Tongue (tissue), 1 donor: ENCODE data around the gene ZC3H10. TPM values are rescaled to one million over a fixed set of nuclear protein-coding genes. Genes with fewer than 3 reads are reported as not detected.

Experiments used
- total RNA-seq: library from RNA; depleted of rRNA; stranded (reverse); fragments of >200 nt; gene quantifications from one replicate; pipeline ENCODE4 v1.2.3, GENCODE V29; 2014

Gene ZC3H10
- total RNA-seq, 1 donor from 2014 or later = 5.6 TPM

Other genes with a start within 250 kb of the ZC3H10 start
- 15.5 TPM for gene PYM1, start 190.4 kb upstream of the ZC3H10 start, total RNA-seq
- 50.5 TPM for gene DGKA, start 187.1 kb upstream of the ZC3H10 start, total RNA-seq
- gene PMEL, start 152.2 kb upstream of the ZC3H10 start, total RNA-seq = 2.1 TPM
- gene CDK2, start 151.4 kb upstream of the ZC3H10 start, total RNA-seq = 14.0 TPM
- 77.1 TPM for gene RAB5B, start 144.2 kb upstream of the ZC3H10 start, total RNA-seq
- 11.1 TPM for gene SUOX, start 121.0 kb upstream of the ZC3H10 start, total RNA-seq
- gene IKZF4, start 97.2 kb upstream of the ZC3H10 start, total RNA-seq = 7.3 TPM
- 541 TPM for gene RPS26, start 76.3 kb upstream of the ZC3H10 start, total RNA-seq
- gene ERBB3, start 38.1 kb upstream of the ZC3H10 start, total RNA-seq = 147 TPM
- gene PA2G4, start 13.7 kb upstream of the ZC3H10 start, total RNA-seq = 98.1 TPM
- gene RPL41, start 1.6 kb upstream of the ZC3H10 start, total RNA-seq = 1,420 TPM
- gene ESYT1, start 10.0 kb downstream of the ZC3H10 start, total RNA-seq = 152 TPM
- gene MYL6B, start 34.3 kb downstream of the ZC3H10 start, total RNA-seq = 136 TPM
- gene MYL6, start 40.1 kb downstream of the ZC3H10 start, total RNA-seq = 707 TPM
- 49.0 TPM for gene SMARCC2, start 71.2 kb downstream of the ZC3H10 start, total RNA-seq
- 70.3 TPM for gene RNF41, start 103.7 kb downstream of the ZC3H10 start, total RNA-seq
- 18.2 TPM for gene NABP2, start 106.1 kb downstream of the ZC3H10 start, total RNA-seq
- gene SLC39A5, start 111.8 kb downstream of the ZC3H10 start, total RNA-seq = 0.31 TPM
- gene ANKRD52, start 140.1 kb downstream of the ZC3H10 start, total RNA-seq = 19.3 TPM
- 49.6 TPM for gene COQ10A, start 148.7 kb downstream of the ZC3H10 start, total RNA-seq
- 235 TPM for gene CS, start 182.1 kb downstream of the ZC3H10 start, total RNA-seq
- 45.9 TPM for gene CNPY2, start 197.7 kb downstream of the ZC3H10 start, total RNA-seq
- 60.4 TPM for gene PAN2, start 215.7 kb downstream of the ZC3H10 start, total RNA-seq
- not detected for gene IL23A, start 220.6 kb downstream of the ZC3H10 start, total RNA-seq
- gene STAT2, start 241.8 kb downstream of the ZC3H10 start, total RNA-seq = 74.5 TPM
- not detected for gene APOF, start 244.6 kb downstream of the ZC3H10 start, total RNA-seq